ENCODE results near the gene CACNA2D3.

The CACNA2D3 gene

GRCh38 chr3:54223063-54223462 is 100.7 kb downstream of the CACNA2D3 start:
- DNase-seq: no peak

GRCh38 chr3:54225841-54226528 is 103.6 kb downstream of the CACNA2D3 start:
- DNase-seq: no peak

GRCh38 chr3:54228806-54229205 is 106.5 kb downstream of the CACNA2D3 start:
- no peak for DNase-seq

GRCh38 chr3:54232618-54233017 is 110.3 kb downstream of the CACNA2D3 start:
- no peak for DNase-seq

- DNase-seq: no peak
Measured at GRCh38 chr3:54235998-54236397, 113.6 kb downstream of the CACNA2D3 start.

GRCh38 chr3:54237109-54237508 is 114.8 kb downstream of the CACNA2D3 start:
- no peak for DNase-seq

GRCh38 chr3:54237788-54238502 is 115.6 kb downstream of the CACNA2D3 start:
- DNase-seq: no peak

GRCh38 chr3:54240309-54240708 is 118.0 kb downstream of the CACNA2D3 start:
- no peak for DNase-seq

- DNase-seq: no peak
Measured at GRCh38 chr3:54243056-54243931, 120.9 kb downstream of the CACNA2D3 start.

- DNase-seq: no peak
Measured at GRCh38 chr3:54243960-54244682, 121.8 kb downstream of the CACNA2D3 start.

GRCh38 chr3:54251705-54252104 is 129.4 kb downstream of the CACNA2D3 start:
- no peak for DNase-seq

- DNase-seq: no peak
Measured at GRCh38 chr3:54257125-54257720, 134.9 kb downstream of the CACNA2D3 start.

GRCh38 chr3:54259636-54260035 is 137.3 kb downstream of the CACNA2D3 start:
- no peak for DNase-seq

GRCh38 chr3:54261141-54261540 is 138.8 kb downstream of the CACNA2D3 start:
- DNase-seq: no peak

GRCh38 chr3:54262541-54262940 is 140.2 kb downstream of the CACNA2D3 start:
- DNase-seq: no peak

- no peak for DNase-seq
Measured at GRCh38 chr3:54262946-54263345, 140.6 kb downstream of the CACNA2D3 start.

- no peak for DNase-seq
Measured at GRCh38 chr3:54264050-54264449, 141.7 kb downstream of the CACNA2D3 start.

GRCh38 chr3:54270816-54271526 is 148.6 kb downstream of the CACNA2D3 start:
- no peak for DNase-seq

- DNase-seq: no peak
Measured at GRCh38 chr3:54273791-54274190, 151.4 kb downstream of the CACNA2D3 start.

GRCh38 chr3:54274607-54275006 is 152.3 kb downstream of the CACNA2D3 start:
- no peak for DNase-seq

GRCh38 chr3:54279005-54279583 is 156.7 kb downstream of the CACNA2D3 start:
- no peak for DNase-seq

Data from activated CD8-positive, alpha-beta memory T cell treated with anti-CD3 and anti-CD28 coated beads, Interleukin-2, amount 50 U/mL, for 48 hours (primary cell).